HG02852 (cell line): ENCODE results near the gene STRIP2.
"Not testable (repeated sequence)": the region's sequence is repeated elsewhere in the genome, so short reads cannot be mapped to it uniquely, and the experiment has no call there.

Source experiments
- ATAC-seq: cut with Tn5 transposase; IDR thresholded peaks from one replicate; pipeline ENCODE4 v1.9.1; 2021; ENCODE audit warnings: mild to moderate bottlenecking, moderate library complexity; ENCODE audit not compliant: unreplicated experiment

STRIP2 gene

DNA sequence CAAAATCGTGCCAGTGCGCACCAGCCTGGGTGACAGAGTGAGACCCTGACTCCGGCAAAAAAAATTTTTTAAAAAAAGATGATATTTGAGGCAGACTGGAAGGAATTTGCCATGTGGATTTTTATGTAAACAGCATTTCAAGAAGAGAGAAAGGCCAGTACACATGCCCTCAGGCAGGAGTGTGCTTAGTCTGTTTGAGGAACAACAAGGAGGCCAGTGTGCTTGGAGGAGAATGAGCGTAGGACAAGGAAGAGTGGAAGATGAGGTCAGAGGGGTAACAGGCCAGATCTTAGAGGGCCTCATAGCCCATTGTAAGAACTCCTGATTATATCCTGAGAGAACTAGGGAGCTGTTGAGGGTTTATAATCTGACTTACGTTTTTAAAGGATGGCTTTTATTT, 17.2 kb upstream of the STRIP2 start:
- no peak for ATAC-seq

GRCh38 chr7:129421717-129422250, 12.4 kb upstream of the STRIP2 start:
- ATAC-seq: no peak

DNA sequence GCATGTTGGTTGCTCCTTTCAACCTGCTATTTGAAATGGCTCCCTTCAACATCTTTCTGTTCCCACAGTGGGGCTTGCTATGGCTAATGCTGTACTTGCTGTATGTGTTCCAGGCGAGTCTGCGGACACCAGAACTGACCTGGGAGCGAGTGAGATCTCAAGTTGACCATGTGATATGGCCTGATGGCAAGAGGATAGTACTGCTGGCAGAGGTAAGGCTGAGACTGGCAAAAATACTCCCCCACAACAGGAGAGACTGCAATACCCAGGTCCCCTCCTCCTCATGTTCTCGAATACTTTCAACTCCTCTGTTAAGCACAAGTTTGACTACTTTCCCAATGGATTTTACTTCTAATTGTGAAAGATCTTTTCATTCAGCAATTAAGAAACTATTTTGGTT, 11.5 kb upstream of the STRIP2 start:
- no peak for ATAC-seq

DNA sequence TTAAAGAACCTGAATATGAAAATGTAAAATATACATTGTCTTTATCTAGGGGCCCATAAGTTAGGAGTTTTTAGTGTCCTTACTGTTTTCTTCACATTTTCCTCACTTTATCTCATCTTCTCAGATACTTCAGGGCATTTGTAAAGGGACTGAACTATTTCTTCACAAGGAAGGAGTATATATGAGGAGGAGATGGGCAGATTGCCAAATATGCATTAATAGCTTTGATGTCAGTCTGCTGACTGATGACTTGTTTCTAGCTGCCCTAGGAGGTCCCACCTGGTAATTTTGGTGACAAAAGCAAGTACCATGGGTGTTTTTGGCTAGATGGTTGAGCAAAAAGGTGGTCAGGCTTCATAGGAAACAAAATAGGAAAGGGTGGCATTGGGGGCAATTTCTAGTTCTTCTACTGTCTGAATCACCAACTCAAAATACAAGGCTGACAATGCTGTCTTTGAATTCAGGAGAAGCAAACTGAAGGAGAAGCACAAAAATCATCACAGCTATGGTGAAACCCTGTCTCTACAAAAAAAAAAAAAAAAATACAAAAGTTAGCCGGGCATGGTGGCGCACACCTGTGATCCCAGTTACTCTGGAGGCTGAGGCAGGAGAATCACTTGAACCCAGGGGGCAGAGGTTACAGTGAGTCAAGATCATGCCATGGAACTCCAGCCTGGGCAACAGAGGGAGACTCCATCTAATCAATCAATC, 10.4 kb upstream of the STRIP2 start:
- ATAC-seq: no peak

DNA sequence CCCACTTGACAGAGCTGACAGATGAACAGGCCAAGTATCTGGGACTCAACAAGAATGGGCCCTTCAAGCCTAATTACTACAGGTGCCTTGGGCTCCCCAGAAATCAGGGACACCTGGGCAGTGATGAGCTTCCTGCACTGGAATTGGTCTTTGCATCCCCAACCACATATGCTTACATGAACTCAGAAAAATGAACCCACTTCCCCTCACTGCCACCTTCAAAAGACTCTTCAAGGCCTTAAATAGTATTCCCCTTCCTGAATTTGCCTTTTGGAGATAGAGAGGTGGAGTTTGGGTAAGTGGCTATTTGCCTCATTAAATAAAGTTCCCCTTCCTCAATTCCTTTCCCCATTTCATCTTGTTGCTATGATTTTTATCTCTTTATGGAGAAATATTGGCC, 7.8 kb upstream of the STRIP2 start:
- ATAC-seq: no peak

- no peak for ATAC-seq
Observed at GRCh38 chr7:129427526-129428045, 6.6 kb upstream of the STRIP2 start.

DNA sequence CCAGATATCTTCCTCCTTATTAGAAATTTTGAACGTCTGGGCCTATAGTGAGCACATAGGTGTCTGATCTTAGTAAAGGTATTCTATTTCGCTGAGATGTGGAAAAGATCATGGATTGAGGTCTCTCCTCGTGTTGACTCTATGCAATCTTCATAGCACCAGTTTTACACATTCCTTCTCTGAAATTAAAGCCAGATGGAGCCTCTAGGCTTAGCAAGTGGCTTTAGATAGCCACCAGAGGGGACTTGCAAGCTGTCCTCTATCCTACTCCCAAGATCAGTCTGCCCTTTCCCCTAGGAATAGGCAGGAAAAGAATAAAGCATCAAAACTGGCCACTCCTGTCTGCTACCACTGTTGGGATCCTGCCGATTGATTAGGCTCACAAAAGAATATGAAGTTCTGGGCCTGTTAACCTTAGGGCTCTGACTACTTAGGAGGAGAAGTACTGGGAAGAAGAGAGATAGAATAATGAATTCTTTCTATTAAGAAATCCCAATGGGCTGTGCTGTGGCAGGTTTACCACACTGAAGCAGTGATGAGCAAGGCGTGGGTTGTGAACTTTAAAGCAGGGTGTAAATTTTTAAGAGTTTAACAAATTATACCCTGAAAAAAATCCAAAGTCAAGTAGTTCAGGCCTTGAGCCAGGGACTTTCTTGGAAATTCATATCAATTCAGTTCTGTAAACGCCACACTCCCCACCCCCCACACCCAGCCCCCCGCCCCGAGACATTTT, 2.2 kb upstream of the STRIP2 start:
- no peak for ATAC-seq

DNA sequence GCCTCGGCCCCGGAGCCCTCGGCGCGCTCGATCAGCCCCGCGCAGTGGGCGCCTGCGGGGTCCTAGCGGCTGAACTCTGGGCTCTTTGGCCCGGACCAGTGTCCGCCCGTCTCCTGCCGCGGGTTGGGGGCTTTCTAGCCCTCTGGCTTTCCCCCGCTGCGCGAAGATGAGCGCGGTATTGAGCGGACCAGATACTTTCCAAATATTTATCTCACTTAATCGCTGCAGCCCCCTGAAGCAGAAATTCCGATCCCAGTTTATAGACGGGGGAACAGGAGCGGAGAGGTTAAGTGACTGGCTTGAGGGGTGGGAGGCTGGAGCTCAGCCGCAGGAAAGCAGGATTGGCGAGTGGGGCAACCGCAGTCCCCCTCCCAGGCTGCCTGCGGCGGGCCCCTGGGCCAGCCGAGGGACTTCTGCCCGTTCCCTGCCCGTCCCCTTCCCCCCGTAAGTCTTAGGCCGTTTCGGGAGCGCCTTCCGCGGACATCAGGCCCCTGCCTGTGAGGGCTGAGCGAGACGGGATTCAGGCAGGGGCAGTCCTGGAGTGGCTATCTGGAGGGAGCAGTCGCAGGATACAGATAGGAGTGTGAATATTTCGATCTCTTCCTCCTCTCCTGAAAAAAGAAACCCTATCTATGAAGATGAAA, 565 bp downstream of the STRIP2 start:
- no peak for ATAC-seq

- ATAC-seq: no peak
Observed at GRCh38 chr7:129435414-129435829, 1.2 kb downstream of the STRIP2 start.

GRCh38 chr7:129436335-129436923, 2.2 kb downstream of the STRIP2 start:
- no peak for ATAC-seq

GRCh38 chr7:129437190-129437589, 3.0 kb downstream of the STRIP2 start:
- ATAC-seq: no peak

DNA sequence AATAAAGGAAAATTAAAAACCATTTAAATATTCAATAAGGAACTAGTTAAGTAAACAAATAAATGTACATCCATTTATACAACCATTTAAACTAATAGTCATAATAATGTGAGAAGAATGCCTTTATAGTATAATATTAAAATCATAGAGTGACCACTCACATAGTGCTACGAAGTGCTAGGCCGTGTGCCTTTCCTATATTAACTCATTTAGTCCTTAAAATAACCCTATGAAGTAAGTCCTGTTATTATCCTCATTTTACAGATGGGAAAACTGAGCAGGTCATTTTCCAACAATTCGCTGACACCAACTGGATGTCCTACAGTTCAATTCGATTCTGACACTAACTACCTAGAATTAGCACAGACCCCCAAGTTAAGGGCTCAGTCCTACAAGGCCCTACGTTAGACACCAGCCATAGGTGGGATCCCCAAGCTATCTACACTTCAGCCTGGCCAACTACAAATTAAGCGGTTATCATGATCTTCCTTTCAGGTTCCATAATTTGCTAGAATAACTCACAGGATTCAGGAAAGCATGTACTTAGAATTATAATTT, 4.1 kb downstream of the STRIP2 start:
- ATAC-seq: no peak

DNA sequence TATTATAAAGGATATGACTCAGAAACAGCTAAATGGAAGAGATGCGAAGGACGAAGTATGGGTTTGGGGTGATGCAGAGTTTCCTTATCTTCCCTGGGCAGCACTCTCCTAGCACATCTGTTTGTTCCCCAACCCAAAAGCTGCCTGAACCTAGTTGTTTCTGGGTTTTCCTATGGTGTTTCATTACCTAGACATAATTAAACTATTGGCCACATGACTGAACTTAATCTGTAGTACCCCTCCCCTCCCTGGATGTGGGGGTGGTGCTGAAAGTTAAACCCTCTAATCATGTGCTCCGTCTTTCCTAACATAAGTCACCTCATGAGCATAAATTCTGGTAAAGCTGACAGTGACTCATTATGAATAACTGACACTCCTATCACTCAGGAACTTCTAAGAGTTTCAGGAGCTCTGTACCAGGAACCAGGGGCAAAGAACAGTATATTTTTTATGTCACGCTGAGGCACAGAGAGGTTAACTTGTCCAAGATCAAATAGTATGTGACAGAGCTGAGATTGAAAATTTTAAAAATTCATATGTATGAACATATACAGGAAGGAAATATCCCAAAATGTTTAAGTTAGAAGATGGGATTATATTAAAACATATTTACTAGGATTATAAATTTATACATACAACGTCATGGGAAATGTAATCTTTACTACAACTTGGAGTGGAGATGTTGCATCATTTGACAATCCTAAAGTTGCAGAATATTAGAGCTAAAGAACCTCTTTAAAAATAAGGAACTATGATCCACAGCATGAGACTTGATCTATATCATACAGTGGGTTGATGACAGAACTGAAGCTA, 4.8 kb downstream of the STRIP2 start:
- ATAC-seq: no peak

- ATAC-seq: no peak
Observed at GRCh38 chr7:129439963-129440625, 5.9 kb downstream of the STRIP2 start.

GRCh38 chr7:129443612-129444011, 9.4 kb downstream of the STRIP2 start:
- no peak for ATAC-seq

GRCh38 chr7:129444776-129445175, 10.5 kb downstream of the STRIP2 start:
- not testable (repeated sequence) for ATAC-seq

GRCh38 chr7:129446925-129447324, 12.7 kb downstream of the STRIP2 start:
- not testable (repeated sequence) for ATAC-seq

DNA sequence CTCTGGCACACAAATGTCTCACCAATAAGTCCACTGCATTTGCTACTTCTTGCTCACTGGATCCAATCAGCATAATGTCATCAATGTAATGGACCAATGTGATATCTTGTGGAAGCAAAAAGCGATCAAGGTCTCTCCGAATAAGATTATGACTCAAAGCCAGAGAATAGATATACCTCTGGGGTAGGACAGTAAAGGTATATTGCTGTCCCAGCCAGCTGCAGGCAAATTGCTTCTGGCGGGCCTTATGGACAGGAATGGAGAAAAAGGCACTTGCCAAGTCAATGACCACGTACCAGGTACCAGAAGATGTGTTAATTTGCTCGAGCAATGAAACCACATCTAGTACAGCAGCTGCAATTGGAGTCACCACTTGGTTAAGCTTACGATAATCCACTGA, 13.2 kb downstream of the STRIP2 start:
- not testable (repeated sequence) for ATAC-seq

DNA sequence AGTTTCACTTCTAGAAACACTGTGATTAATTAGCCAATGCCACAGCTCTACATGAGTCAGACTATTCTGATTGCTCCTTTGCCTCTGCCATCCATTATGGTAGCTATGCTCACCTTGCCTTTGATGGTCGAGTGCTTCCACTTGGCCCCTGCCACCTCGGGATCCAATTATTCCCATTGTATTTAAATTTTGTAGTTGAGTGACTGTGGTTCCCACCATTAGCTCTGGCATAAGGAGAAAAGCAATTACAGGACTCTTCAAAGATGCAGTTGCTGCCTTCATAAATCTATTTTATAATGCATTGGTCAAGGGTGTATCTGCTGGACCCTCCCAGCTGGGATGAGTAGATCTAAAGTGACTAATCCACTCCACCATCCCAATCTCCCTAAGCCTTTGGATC, 14.4 kb downstream of the STRIP2 start:
- ATAC-seq: not testable (repeated sequence)
